HCT116 (cell line): ENCODE data around the gene SLC17A5. TPM values are rescaled to one million over a fixed set of nuclear protein-coding genes. Genes with fewer than 3 reads are reported as not detected.

Experiments used
- ATAC-seq: fragments of 200-7000 bp; cut with Tn5 transposase; 2 replicates; pipeline ENCODE4 v1.9.1; 2020; ENCODE audit warnings: mild to moderate bottlenecking, moderate library complexity
- BruUV-seq: library from RNA; stranded (reverse); fragments of 400-500 nt; replicated peaks from 2 replicates; lab custom pipeline; 2021; lab: Mats Ljungman, UMichigan
- CTCF ChIA-PET: fragments of 300-600 bp; sonication (Branson Sonifier 250); formaldehyde crosslinking; loops from one replicate; lab custom pipeline; 2021; ENCODE audit warnings: antibody characterized with exemption; lab: Charles Lee
- POLR2A ChIA-PET: fragments of 300-600, 350-600 bp; sonication (Branson Sonifier 250); formaldehyde crosslinking; loops from one replicate; lab custom pipeline; 2021; ENCODE audit warnings: antibody characterized with exemption; lab: Charles Lee
- RAD21 ChIA-PET, 2 experiments: fragments of 300-600 bp; sonication (Branson Sonifier 250); formaldehyde crosslinking; loops; one replicate each; lab custom pipeline; 2023; ENCODE audit warnings: low total read pairs in 2 of 2; ENCODE audit not compliant: uncharacterized antibody in 2 of 2, unreplicated experiment in 2 of 2, low non-redundant PET in 1 of 2; lab: Charles Lee
- DNase-seq: peaks from one replicate; pipeline ENCODE4 v3.0.0-alpha.2; 2010; ENCODE audit warnings: low read depth, low spot score
- H2AFZ ChIP-seq: fragments of 200-600 bp; shearing (Covaris generic), sonication (generic); 2 replicates; pipeline ENCODE4 v1.6.1; 2017; ENCODE audit warnings: low read depth, mixed run types, mixed read lengths, antibody characterized with exemption, low read length; ENCODE audit not compliant: poor library complexity, severe bottlenecking
- H3K27ac ChIP-seq: 2 replicates; pipeline ENCODE4 v1.5.1; 2012; ENCODE audit warnings: low read depth, low read length
- H3K27me3 ChIP-seq: fragments of 200-600 bp; sonication (generic); 2 replicates; pipeline ENCODE4 v1.6.1; 2016; ENCODE audit warnings: mixed run types, low read length, mixed read lengths; ENCODE audit not compliant: insufficient read depth
- H3K36me3 ChIP-seq, 2 experiments: fragments of 200-500 bp in 1 of 2; fragments of 200-600 bp in 1 of 2; sonication (Bioruptor generic) in 1 of 2; sonication (generic) in 1 of 2; 2 replicates each; pipeline versions ENCODE4 v1.5.1 to v1.6.1; 2014 to 2016; ENCODE audit warnings: low read length in 2 of 2, inconsistent platforms in 1 of 2, mixed read lengths in 1 of 2, mixed run types in 1 of 2; ENCODE audit not compliant: insufficient read depth in 2 of 2, control insufficient read depth in 1 of 2
- H3K4me1 ChIP-seq, 2 experiments: fragments of 200-600 bp in 1 of 2; sonication (generic) in 1 of 2; 2 replicates each; pipeline versions ENCODE4 v1.5.1 to v1.6.1; 2012 to 2017; ENCODE audit warnings: low read length in 2 of 2, inconsistent platforms in 1 of 2, mild to moderate bottlenecking in 1 of 2, mixed read lengths in 1 of 2, mixed run types in 1 of 2, moderate library complexity in 1 of 2; ENCODE audit not compliant: insufficient read depth in 2 of 2, control insufficient read depth in 1 of 2
- H3K4me2 ChIP-seq: fragments of 200-600 bp; sonication (generic); 2 replicates; pipeline ENCODE4 v1.6.1; 2017; ENCODE audit warnings: mixed run types, low read length, mixed read lengths
- H3K4me3 ChIP-seq, 2 experiments: fragments of 200-600 bp in 1 of 2; sonication (generic) in 1 of 2; replicated peaks in 1 of 2; 2 replicates each; pipeline ENCODE4 v1.5.1; 2011 to 2016; ENCODE audit warnings: low read length in 2 of 2, control low read depth in 1 of 2, low read depth in 1 of 2, mild to moderate bottlenecking in 1 of 2, mixed read lengths in 1 of 2, mixed run types in 1 of 2
- H3K79me2 ChIP-seq: fragments of 200-600 bp; sonication (generic); 2 replicates; pipeline ENCODE4 v1.6.1; 2017; ENCODE audit warnings: mild to moderate bottlenecking, mixed run types, low read length, moderate library complexity, mixed read lengths; ENCODE audit not compliant: insufficient read depth
- H3K9ac ChIP-seq: fragments of 200-600 bp; sonication (generic); 2 replicates; pipeline ENCODE4 v1.6.1; 2016; ENCODE audit warnings: low read length, mixed read lengths
- H3K9me2 ChIP-seq: fragments of 200-600 bp; sonication (generic), shearing (Covaris generic); 2 replicates; pipeline ENCODE4 v1.6.1; 2017; ENCODE audit warnings: mixed run types, mild to moderate bottlenecking, moderate library complexity; ENCODE audit not compliant: insufficient read depth
- H3K9me3 ChIP-seq, 2 experiments: fragments of 200-500 bp in 1 of 2; fragments of 200-600 bp in 1 of 2; sonication (Bioruptor generic) in 1 of 2; sonication (generic) in 1 of 2; 2 replicates each; pipeline ENCODE4 v1.6.1; 2014 to 2017; ENCODE audit warnings: low read length in 2 of 2, mixed read lengths in 2 of 2, inconsistent platforms in 1 of 2, low read depth in 1 of 2, mild to moderate bottlenecking in 1 of 2, mixed run types in 1 of 2, moderate library complexity in 1 of 2; ENCODE audit not compliant: control insufficient read depth in 1 of 2, insufficient read depth in 1 of 2
- H4K20me1 ChIP-seq: fragments of 200-600 bp; sonication (generic), shearing (Covaris generic); 2 replicates; pipeline ENCODE4 v1.6.1; 2017; ENCODE audit warnings: mixed run types, mild to moderate bottlenecking, moderate library complexity; ENCODE audit not compliant: insufficient read depth
- CBX3 ChIP-seq: IDR thresholded peaks from 2 replicates; pipeline ENCODE4 v1.6.1; 2012; ENCODE audit warnings: low read depth
- CTCF ChIP-seq, 3 experiments: fragments of 200-600 bp in 1 of 3; sonication (generic) in 1 of 3; IDR thresholded peaks in 2 of 3; conservative IDR thresholded peaks in 1 of 3; 2 replicates each; pipeline ENCODE4 v1.5.1; 2012 to 2017; ENCODE audit warnings: low read depth in 2 of 3, low read length in 2 of 3, antibody characterized with exemption in 1 of 3, borderline replicate concordance in 1 of 3, control low read depth in 1 of 3, mild to moderate bottlenecking in 1 of 3, mixed read lengths in 1 of 3, mixed run types in 1 of 3, moderate library complexity in 1 of 3; ENCODE audit not compliant: insufficient read depth in 1 of 3
- EGR1 ChIP-seq: IDR thresholded peaks from 2 replicates; pipeline ENCODE4 v1.6.1; 2012; ENCODE audit warnings: low read depth
- EZH2 ChIP-seq: fragments of 200-600 bp; sonication (generic); IDR thresholded peaks from 2 replicates; pipeline ENCODE4 v1.6.1; 2017; ENCODE audit warnings: antibody characterized with exemption, mixed run types
- FOSL1 ChIP-seq: IDR thresholded peaks from 2 replicates; pipeline ENCODE4 v1.6.1; 2012; ENCODE audit warnings: low read depth
- JUND ChIP-seq: IDR thresholded peaks from 2 replicates; pipeline ENCODE4 v1.6.1; 2012
- MAX ChIP-seq: IDR thresholded peaks from 2 replicates; pipeline ENCODE4 v1.6.1; 2012
- POLR2A ChIP-seq: IDR thresholded peaks from 2 replicates; pipeline ENCODE4 v1.7.0; 2011; ENCODE audit warnings: borderline replicate concordance; ENCODE audit not compliant: insufficient read depth, insufficient read length; ENCODE audit errors: extremely low read depth
- POLR2AphosphoS5 ChIP-seq: IDR thresholded peaks from 2 replicates; pipeline ENCODE4 v1.6.1; 2011; ENCODE audit warnings: mild to moderate bottlenecking, low read depth, low read length, moderate library complexity
- RAD21 ChIP-seq: IDR thresholded peaks from 2 replicates; pipeline ENCODE4 v1.6.1; 2012; ENCODE audit warnings: low read depth, mild to moderate bottlenecking
- SIN3A ChIP-seq: IDR thresholded peaks from 2 replicates; pipeline ENCODE4 v1.6.1; 2012; ENCODE audit warnings: low read depth
- SP1 ChIP-seq: IDR thresholded peaks from 2 replicates; pipeline ENCODE4 v1.6.1; 2012; ENCODE audit warnings: low read depth
- SRF ChIP-seq: IDR thresholded peaks from 2 replicates; pipeline ENCODE4 v1.6.1; 2012; ENCODE audit warnings: low read depth
- TCF7L2 ChIP-seq: IDR thresholded peaks from 2 replicates; pipeline ENCODE4 v1.7.0; 2011; ENCODE audit warnings: borderline replicate concordance, inconsistent platforms; ENCODE audit not compliant: insufficient read depth, insufficient read length; ENCODE audit errors: extremely low read depth
- YY1 ChIP-seq: IDR thresholded peaks from 2 replicates; pipeline ENCODE4 v1.6.1; 2011; ENCODE audit warnings: low read length, low read depth, moderate library complexity, mild to moderate bottlenecking; ENCODE audit not compliant: insufficient replicate concordance; ENCODE audit errors: extremely low read depth
- ZBTB33 ChIP-seq: IDR thresholded peaks from 2 replicates; pipeline ENCODE4 v1.6.1; 2011; ENCODE audit warnings: mild to moderate bottlenecking, low read length, moderate library complexity; ENCODE audit not compliant: insufficient replicate concordance; ENCODE audit errors: extremely low read depth
- ZFX ChIP-seq: fragments of 450-650 bp; IDR thresholded peaks from 2 replicates; pipeline ENCODE4 v1.6.1; 2017
- ZNF274 ChIP-seq: fragments of 200-500 bp; sonication (Bioruptor generic); IDR thresholded peaks from 2 replicates; pipeline ENCODE4 v1.6.1; 2014; ENCODE audit warnings: mild to moderate bottlenecking, low read depth, low read length, inconsistent platforms
- intact Hi-C: fragments of 100-400 bp; cut with micrococcal nuclease; formaldehyde crosslinking; loops from 2 replicates; pipeline ENCODE4 v1.10.0; 2022
- total RNA-seq: library from RNA; stranded (reverse); gene quantifications from one replicate; pipeline ENCODE4 v1.2.1, GENCODE V29; 2021; ENCODE audit not compliant: unreplicated experiment

Gene SLC17A5
- total RNA-seq, 1 experiment from 2014 or later = 17.0 TPM

GRCh38 chr6:73564578-73565345, 89.0 kb downstream of the SLC17A5 start (continued):
- TF ChIP-seq CTCF (IDR thresholded peaks at IDR 0.05 in 2 of 3, conservative IDR thresholded peaks at IDR 0.05 in 1 of 3; ENCODE audit: borderline replicate concordance in 1 of 3, insufficient read depth in 1 of 3, low read depth in 2 of 3, low read length in 2 of 3) (no peak), SP1 (no peak), RAD21 (no peak), ZFX (no peak), SIN3A (no peak), MAX (no peak)
- TF ChIP-seq, all 23 proteins: peak for 0

- Histone ChIP-seq H3K79me2 (no peaks in the 10 kb centered on the region), H3K9me2 (no peaks in the 10 kb centered on the region), H4K20me1 (no peaks in the 10 kb centered on the region), H3K4me2 (no peak overlapping the region), H3K4me1 (peaks cover 26 to 45% of the 10 kb centered on the region in 2 experiments), H3K9me3 (no peaks in the 10 kb centered on the region), H2AFZ (no peak overlapping the region), H3K9ac (no peak overlapping the region), H3K4me3 (no peak overlapping the region), H3K27me3 (no peaks in the 10 kb centered on the region), H3K36me3 (no peaks in the 10 kb centered on the region), H3K27ac (no peak overlapping the region)
- BruUV-seq = no TSS peak
- no peak for DNase-seq
- intact Hi-C loops = no loop called here
- ChIA-PET CTCF (no interaction called here), POLR2A (no interaction called here), RAD21 (no interaction called here)
- ATAC-seq = no peak
- no peak for TF ChIP-seq YY1
- TF ChIP-seq TCF7L2 = no peak
- TF ChIP-seq MAX = no peak
- TF ChIP-seq ZBTB33 = no peak
- TF ChIP-seq POLR2A = no peak
- no peak for TF ChIP-seq SP1
- no peak for TF ChIP-seq FOSL1
- no peak for TF ChIP-seq SIN3A
- TF ChIP-seq CTCF (IDR thresholded peaks at IDR 0.05 in 2 of 3, conservative IDR thresholded peaks at IDR 0.05 in 1 of 3; ENCODE audit: borderline replicate concordance in 1 of 3, insufficient read depth in 1 of 3, low read depth in 2 of 3, low read length in 2 of 3) = no peak
- TF ChIP-seq CBX3 = no peak
- TF ChIP-seq EGR1 = no peak
- TF ChIP-seq POLR2AphosphoS5 = no peak
- no peak for TF ChIP-seq EZH2
- TF ChIP-seq JUND = no peak
- TF ChIP-seq ZNF274 = no peak
- TF ChIP-seq ZFX = no peak
- TF ChIP-seq SRF = no peak
Observed at GRCh38 chr6:73562558-73562957, 91.2 kb downstream of the SLC17A5 start.
